Measurements from ENCODE around the gene ASAH2B.

Gene ASAH2B

DNA sequence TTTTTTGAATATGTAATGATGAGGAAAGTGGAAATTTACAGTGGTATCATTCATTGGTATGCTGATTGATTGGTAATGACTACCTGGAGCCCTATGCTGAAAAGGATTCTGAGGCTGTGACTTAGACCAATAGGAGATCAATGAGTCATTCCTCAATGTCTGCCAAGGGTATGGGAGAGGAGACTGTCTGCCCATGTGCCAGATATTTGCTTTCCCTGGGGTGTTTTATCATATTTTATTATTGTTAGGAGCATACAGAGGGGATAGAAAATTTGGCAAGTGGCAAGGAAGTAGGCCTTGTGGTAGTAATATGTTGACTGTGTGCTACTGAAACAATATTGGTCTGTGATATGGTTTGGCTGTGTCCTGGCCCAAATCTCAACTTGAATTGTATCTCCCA is 54.8 kb downstream of the ASAH2B start:
- Histone ChIP-seq H2AFZ (ENCODE audit: low read depth, low read length) (no peak overlapping the region), H3K36me3 (ENCODE audit: insufficient read depth, low read length) (no peaks in the 10 kb centered on the region), H3K4me1 (ENCODE audit: insufficient read depth, low read length) (no peaks in the 10 kb centered on the region), H3K27ac (ENCODE audit: low read length) (no peak overlapping the region), H4K20me1 (ENCODE audit: insufficient read depth, low read length) (no peaks in the 10 kb centered on the region), H3K4me3 (ENCODE audit: low read depth in 1 of 2, low read length in 2 of 2) (no peak overlapping the region), H3K79me2 (ENCODE audit: insufficient read depth, low read length) (no peaks in the 10 kb centered on the region), H3K27me3 (ENCODE audit: insufficient read depth, low read length, poor library complexity) (no peaks in the 10 kb centered on the region), H3K4me2 (ENCODE audit: insufficient read depth, low read length) (no peak overlapping the region), H3K9me3 (ENCODE audit: insufficient read depth, low read length, severe bottlenecking) (no peaks in the 10 kb centered on the region), H3K9ac (ENCODE audit: low read depth, low read length) (no peak overlapping the region)
- TF ChIP-seq, protein P1, sequence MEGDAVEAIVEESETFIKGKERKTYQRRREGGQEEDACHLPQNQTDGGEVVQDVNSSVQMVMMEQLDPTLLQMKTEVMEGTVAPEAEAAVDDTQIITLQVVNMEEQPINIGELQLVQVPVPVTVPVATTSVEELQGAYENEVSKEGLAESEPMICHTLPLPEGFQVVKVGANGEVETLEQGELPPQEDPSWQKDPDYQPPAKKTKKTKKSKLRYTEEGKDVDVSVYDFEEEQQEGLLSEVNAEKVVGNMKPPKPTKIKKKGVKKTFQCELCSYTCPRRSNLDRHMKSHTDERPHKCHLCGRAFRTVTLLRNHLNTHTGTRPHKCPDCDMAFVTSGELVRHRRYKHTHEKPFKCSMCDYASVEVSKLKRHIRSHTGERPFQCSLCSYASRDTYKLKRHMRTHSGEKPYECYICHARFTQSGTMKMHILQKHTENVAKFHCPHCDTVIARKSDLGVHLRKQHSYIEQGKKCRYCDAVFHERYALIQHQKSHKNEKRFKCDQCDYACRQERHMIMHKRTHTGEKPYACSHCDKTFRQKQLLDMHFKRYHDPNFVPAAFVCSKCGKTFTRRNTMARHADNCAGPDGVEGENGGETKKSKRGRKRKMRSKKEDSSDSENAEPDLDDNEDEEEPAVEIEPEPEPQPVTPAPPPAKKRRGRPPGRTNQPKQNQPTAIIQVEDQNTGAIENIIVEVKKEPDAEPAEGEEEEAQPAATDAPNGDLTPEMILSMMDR (IDR thresholded peaks at IDR 0.05; ENCODE audit: borderline replicate concordance, extremely low read depth, low read length, poor library complexity, severe bottlenecking) = no peak
- TF ChIP-seq EZH2 (IDR thresholded peaks at IDR 0.05; ENCODE audit: borderline replicate concordance, low read depth, low read length, severe bottlenecking) = no peak
- no peak for DNase-seq
- no peak for ATAC-seq (ENCODE audit: insufficient read depth, low read depth)

DNA sequence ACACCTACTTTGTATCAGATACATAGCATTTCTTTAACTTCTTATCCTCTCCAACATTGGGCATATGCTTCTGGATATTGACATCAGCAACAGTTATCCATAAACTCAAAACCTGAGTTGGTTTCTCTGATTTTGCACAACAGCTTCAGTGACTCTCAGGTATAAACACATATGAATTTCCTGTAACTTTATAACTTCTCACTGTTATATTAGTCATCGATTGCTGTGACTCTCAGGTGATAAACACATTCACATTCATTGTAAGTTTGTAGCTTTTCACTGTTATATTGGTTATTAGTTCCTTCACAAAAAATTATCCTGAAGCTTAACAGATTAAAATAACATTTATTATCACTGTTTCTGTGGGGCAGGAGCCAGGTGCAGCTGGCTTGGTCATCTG is 57.0 kb downstream of the ASAH2B start:
- no peak for TF ChIP-seq EZH2 (IDR thresholded peaks at IDR 0.05; ENCODE audit: borderline replicate concordance, low read depth, low read length, severe bottlenecking)
- TF ChIP-seq, protein P1 (IDR thresholded peaks at IDR 0.05; ENCODE audit: borderline replicate concordance, extremely low read depth, low read length, poor library complexity, severe bottlenecking) = no peak
- Histone ChIP-seq H3K27me3 (ENCODE audit: insufficient read depth, low read length, poor library complexity) (no peaks in the 10 kb centered on the region), H3K4me1 (ENCODE audit: insufficient read depth, low read length) (no peaks in the 10 kb centered on the region), H3K79me2 (ENCODE audit: insufficient read depth, low read length) (no peaks in the 10 kb centered on the region), H2AFZ (ENCODE audit: low read depth, low read length) (no peak overlapping the region), H3K4me3 (ENCODE audit: low read depth in 1 of 2, low read length in 2 of 2) (no peak overlapping the region), H3K36me3 (ENCODE audit: insufficient read depth, low read length) (no peaks in the 10 kb centered on the region), H4K20me1 (ENCODE audit: insufficient read depth, low read length) (no peaks in the 10 kb centered on the region), H3K27ac (ENCODE audit: low read length) (no peak overlapping the region), H3K9ac (ENCODE audit: low read depth, low read length) (no peak overlapping the region), H3K4me2 (ENCODE audit: insufficient read depth, low read length) (no peak overlapping the region), H3K9me3 (ENCODE audit: insufficient read depth, low read length, severe bottlenecking) (no peaks in the 10 kb centered on the region)
- ATAC-seq (ENCODE audit: insufficient read depth, low read depth) (no peak), DNase-seq (no peak)

DNA sequence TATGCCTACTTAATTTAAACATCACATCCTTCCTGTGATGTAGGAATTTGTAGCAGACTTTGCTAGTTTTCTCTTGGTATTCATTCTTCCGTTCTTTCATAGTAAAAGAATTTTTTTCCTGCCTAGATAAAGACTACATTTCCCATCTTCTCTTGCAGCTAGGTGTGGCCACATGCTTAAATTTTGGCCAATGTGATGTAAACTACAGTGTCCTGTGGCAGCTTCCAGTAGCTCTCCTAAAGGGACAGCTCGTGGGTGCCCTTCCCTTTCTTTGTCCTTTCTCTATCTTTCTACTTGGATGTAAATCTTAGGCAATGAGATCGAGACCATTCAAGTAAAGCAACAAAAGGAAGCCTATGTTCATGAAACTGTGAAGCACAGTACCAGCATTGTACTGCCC is 58.6 kb downstream of the ASAH2B start:
- H2AFZ ChIP-seq (ENCODE audit: low read depth, low read length) = no peak overlapping the region
- DNase-seq (no peak), ATAC-seq (ENCODE audit: insufficient read depth, low read depth) (no peak)

GRCh38 chr10:50799595-50799994 is 59.9 kb downstream of the ASAH2B start:
- Histone ChIP-seq H3K4me3 (ENCODE audit: low read depth in 1 of 2, low read length in 2 of 2) (no peak overlapping the region), H3K79me2 (ENCODE audit: insufficient read depth, low read length) (no peaks in the 10 kb centered on the region), H3K9me3 (ENCODE audit: insufficient read depth, low read length, severe bottlenecking) (no peaks in the 10 kb centered on the region), H3K4me1 (ENCODE audit: insufficient read depth, low read length) (no peaks in the 10 kb centered on the region), H3K36me3 (ENCODE audit: insufficient read depth, low read length) (no peaks in the 10 kb centered on the region), H4K20me1 (ENCODE audit: insufficient read depth, low read length) (no peaks in the 10 kb centered on the region), H2AFZ (ENCODE audit: low read depth, low read length) (no peak overlapping the region), H3K4me2 (ENCODE audit: insufficient read depth, low read length) (no peak overlapping the region), H3K9ac (ENCODE audit: low read depth, low read length) (no peak overlapping the region), H3K27ac (ENCODE audit: low read length) (no peak overlapping the region), H3K27me3 (ENCODE audit: insufficient read depth, low read length, poor library complexity) (no peaks in the 10 kb centered on the region)
- DNase-seq (no peak), ATAC-seq (ENCODE audit: insufficient read depth, low read depth) (no peak)
- no peak for TF ChIP-seq EZH2 (IDR thresholded peaks at IDR 0.05; ENCODE audit: borderline replicate concordance, low read depth, low read length, severe bottlenecking)

More for the DNA sequence above, 58.6 kb downstream of the ASAH2B start:
- no peak for TF ChIP-seq EZH2 (IDR thresholded peaks at IDR 0.05; ENCODE audit: borderline replicate concordance, low read depth, low read length, severe bottlenecking)
- H3K36me3 ChIP-seq (ENCODE audit: insufficient read depth, low read length) = no peaks in the 10 kb centered on the region
- H3K4me1 ChIP-seq (ENCODE audit: insufficient read depth, low read length) = no peaks in the 10 kb centered on the region
- H3K79me2 ChIP-seq (ENCODE audit: insufficient read depth, low read length) = no peaks in the 10 kb centered on the region
- H3K27ac ChIP-seq (ENCODE audit: low read length) = no peak overlapping the region
- H4K20me1 ChIP-seq (ENCODE audit: insufficient read depth, low read length) = no peaks in the 10 kb centered on the region
- H3K27me3 ChIP-seq (ENCODE audit: insufficient read depth, low read length, poor library complexity) = no peaks in the 10 kb centered on the region
- no peak overlapping the region for H3K4me2 ChIP-seq (ENCODE audit: insufficient read depth, low read length)
- no peak overlapping the region for H3K4me3 ChIP-seq (ENCODE audit: low read depth in 1 of 2, low read length in 2 of 2)
- H3K9me3 ChIP-seq (ENCODE audit: insufficient read depth, low read length, severe bottlenecking) = no peaks in the 10 kb centered on the region
- H3K9ac ChIP-seq (ENCODE audit: low read depth, low read length) = no peak overlapping the region

All from DND-41 (cell line).